HCT116 (cell line): Measurements from ENCODE around the gene CLTC. TPM values are rescaled to one million over a fixed set of nuclear protein-coding genes. Genes with fewer than 3 reads are reported as not detected.

ENCODE experiments used
- ATAC-seq: fragments of 200-7000 bp; cut with Tn5 transposase; 2 replicates; pipeline ENCODE4 v1.9.1; 2020; ENCODE audit warnings: mild to moderate bottlenecking, moderate library complexity
- BruUV-seq: library from RNA; stranded (reverse); fragments of 400-500 nt; replicated peaks from 2 replicates; lab custom pipeline; 2021; lab: Mats Ljungman, UMichigan
- CTCF ChIA-PET: fragments of 300-600 bp; sonication (Branson Sonifier 250); formaldehyde crosslinking; loops from one replicate; lab custom pipeline; 2021; ENCODE audit warnings: antibody characterized with exemption; lab: Charles Lee
- POLR2A ChIA-PET: fragments of 300-600, 350-600 bp; sonication (Branson Sonifier 250); formaldehyde crosslinking; loops from one replicate; lab custom pipeline; 2021; ENCODE audit warnings: antibody characterized with exemption; lab: Charles Lee
- RAD21 ChIA-PET, 2 experiments: fragments of 300-600 bp; sonication (Branson Sonifier 250); formaldehyde crosslinking; loops; one replicate each; lab custom pipeline; 2023; ENCODE audit warnings: low total read pairs in 2 of 2; ENCODE audit not compliant: uncharacterized antibody in 2 of 2, unreplicated experiment in 2 of 2, low non-redundant PET in 1 of 2; lab: Charles Lee
- DNase-seq: peaks from one replicate; pipeline ENCODE4 v3.0.0-alpha.2; 2010; ENCODE audit warnings: low read depth, low spot score
- H2AFZ ChIP-seq: fragments of 200-600 bp; shearing (Covaris generic), sonication (generic); 2 replicates; pipeline ENCODE4 v1.6.1; 2017; ENCODE audit warnings: low read depth, mixed run types, mixed read lengths, antibody characterized with exemption, low read length; ENCODE audit not compliant: poor library complexity, severe bottlenecking
- H3K27ac ChIP-seq: 2 replicates; pipeline ENCODE4 v1.5.1; 2012; ENCODE audit warnings: low read depth, low read length
- H3K27me3 ChIP-seq: fragments of 200-600 bp; sonication (generic); 2 replicates; pipeline ENCODE4 v1.6.1; 2016; ENCODE audit warnings: mixed run types, low read length, mixed read lengths; ENCODE audit not compliant: insufficient read depth
- H3K36me3 ChIP-seq, 2 experiments: fragments of 200-500 bp in 1 of 2; fragments of 200-600 bp in 1 of 2; sonication (Bioruptor generic) in 1 of 2; sonication (generic) in 1 of 2; 2 replicates each; pipeline versions ENCODE4 v1.5.1 to v1.6.1; 2014 to 2016; ENCODE audit warnings: low read length in 2 of 2, inconsistent platforms in 1 of 2, mixed read lengths in 1 of 2, mixed run types in 1 of 2; ENCODE audit not compliant: insufficient read depth in 2 of 2, control insufficient read depth in 1 of 2
- H3K4me1 ChIP-seq, 2 experiments: fragments of 200-600 bp in 1 of 2; sonication (generic) in 1 of 2; 2 replicates each; pipeline versions ENCODE4 v1.5.1 to v1.6.1; 2012 to 2017; ENCODE audit warnings: low read length in 2 of 2, inconsistent platforms in 1 of 2, mild to moderate bottlenecking in 1 of 2, mixed read lengths in 1 of 2, mixed run types in 1 of 2, moderate library complexity in 1 of 2; ENCODE audit not compliant: insufficient read depth in 2 of 2, control insufficient read depth in 1 of 2
- H3K4me2 ChIP-seq: fragments of 200-600 bp; sonication (generic); 2 replicates; pipeline ENCODE4 v1.6.1; 2017; ENCODE audit warnings: mixed run types, low read length, mixed read lengths
- H3K4me3 ChIP-seq, 2 experiments: fragments of 200-600 bp in 1 of 2; sonication (generic) in 1 of 2; replicated peaks in 1 of 2; 2 replicates each; pipeline ENCODE4 v1.5.1; 2011 to 2016; ENCODE audit warnings: low read length in 2 of 2, control low read depth in 1 of 2, low read depth in 1 of 2, mild to moderate bottlenecking in 1 of 2, mixed read lengths in 1 of 2, mixed run types in 1 of 2
- H3K79me2 ChIP-seq: fragments of 200-600 bp; sonication (generic); 2 replicates; pipeline ENCODE4 v1.6.1; 2017; ENCODE audit warnings: mild to moderate bottlenecking, mixed run types, low read length, moderate library complexity, mixed read lengths; ENCODE audit not compliant: insufficient read depth
- H3K9ac ChIP-seq: fragments of 200-600 bp; sonication (generic); 2 replicates; pipeline ENCODE4 v1.6.1; 2016; ENCODE audit warnings: low read length, mixed read lengths
- H3K9me2 ChIP-seq: fragments of 200-600 bp; sonication (generic), shearing (Covaris generic); 2 replicates; pipeline ENCODE4 v1.6.1; 2017; ENCODE audit warnings: mixed run types, mild to moderate bottlenecking, moderate library complexity; ENCODE audit not compliant: insufficient read depth
- H3K9me3 ChIP-seq, 2 experiments: fragments of 200-500 bp in 1 of 2; fragments of 200-600 bp in 1 of 2; sonication (Bioruptor generic) in 1 of 2; sonication (generic) in 1 of 2; 2 replicates each; pipeline ENCODE4 v1.6.1; 2014 to 2017; ENCODE audit warnings: low read length in 2 of 2, mixed read lengths in 2 of 2, inconsistent platforms in 1 of 2, low read depth in 1 of 2, mild to moderate bottlenecking in 1 of 2, mixed run types in 1 of 2, moderate library complexity in 1 of 2; ENCODE audit not compliant: control insufficient read depth in 1 of 2, insufficient read depth in 1 of 2
- H4K20me1 ChIP-seq: fragments of 200-600 bp; sonication (generic), shearing (Covaris generic); 2 replicates; pipeline ENCODE4 v1.6.1; 2017; ENCODE audit warnings: mixed run types, mild to moderate bottlenecking, moderate library complexity; ENCODE audit not compliant: insufficient read depth
- CBX3 ChIP-seq: IDR thresholded peaks from 2 replicates; pipeline ENCODE4 v1.6.1; 2012; ENCODE audit warnings: low read depth
- CTCF ChIP-seq, 3 experiments: fragments of 200-600 bp in 1 of 3; sonication (generic) in 1 of 3; IDR thresholded peaks in 2 of 3; conservative IDR thresholded peaks in 1 of 3; 2 replicates each; pipeline ENCODE4 v1.5.1; 2012 to 2017; ENCODE audit warnings: low read depth in 2 of 3, low read length in 2 of 3, antibody characterized with exemption in 1 of 3, borderline replicate concordance in 1 of 3, control low read depth in 1 of 3, mild to moderate bottlenecking in 1 of 3, mixed read lengths in 1 of 3, mixed run types in 1 of 3, moderate library complexity in 1 of 3; ENCODE audit not compliant: insufficient read depth in 1 of 3
- ELF1 ChIP-seq: IDR thresholded peaks from 2 replicates; pipeline ENCODE4 v1.6.1; 2012; ENCODE audit warnings: low read depth, borderline replicate concordance
- EZH2phosphoT487 ChIP-seq: fragments of 200-600 bp; IDR thresholded peaks from 2 replicates; pipeline ENCODE4 v1.6.1; 2018; ENCODE audit warnings: antibody characterized with exemption, borderline replicate concordance
- JUND ChIP-seq: IDR thresholded peaks from 2 replicates; pipeline ENCODE4 v1.6.1; 2012
- POLR2A ChIP-seq: IDR thresholded peaks from 2 replicates; pipeline ENCODE4 v1.7.0; 2011; ENCODE audit warnings: borderline replicate concordance; ENCODE audit not compliant: insufficient read depth, insufficient read length; ENCODE audit errors: extremely low read depth
- POLR2AphosphoS5 ChIP-seq: IDR thresholded peaks from 2 replicates; pipeline ENCODE4 v1.6.1; 2011; ENCODE audit warnings: mild to moderate bottlenecking, low read depth, low read length, moderate library complexity
- SP1 ChIP-seq: IDR thresholded peaks from 2 replicates; pipeline ENCODE4 v1.6.1; 2012; ENCODE audit warnings: low read depth
- SRF ChIP-seq: IDR thresholded peaks from 2 replicates; pipeline ENCODE4 v1.6.1; 2012; ENCODE audit warnings: low read depth
- TCF7L2 ChIP-seq: IDR thresholded peaks from 2 replicates; pipeline ENCODE4 v1.7.0; 2011; ENCODE audit warnings: borderline replicate concordance, inconsistent platforms; ENCODE audit not compliant: insufficient read depth, insufficient read length; ENCODE audit errors: extremely low read depth
- YY1 ChIP-seq: IDR thresholded peaks from 2 replicates; pipeline ENCODE4 v1.6.1; 2011; ENCODE audit warnings: low read length, low read depth, moderate library complexity, mild to moderate bottlenecking; ENCODE audit not compliant: insufficient replicate concordance; ENCODE audit errors: extremely low read depth
- ZBTB33 ChIP-seq: IDR thresholded peaks from 2 replicates; pipeline ENCODE4 v1.6.1; 2011; ENCODE audit warnings: mild to moderate bottlenecking, low read length, moderate library complexity; ENCODE audit not compliant: insufficient replicate concordance; ENCODE audit errors: extremely low read depth
- ZFX ChIP-seq: fragments of 450-650 bp; IDR thresholded peaks from 2 replicates; pipeline ENCODE4 v1.6.1; 2017
- ZNF274 ChIP-seq: fragments of 200-500 bp; sonication (Bioruptor generic); IDR thresholded peaks from 2 replicates; pipeline ENCODE4 v1.6.1; 2014; ENCODE audit warnings: mild to moderate bottlenecking, low read depth, low read length, inconsistent platforms
- intact Hi-C: fragments of 100-400 bp; cut with micrococcal nuclease; formaldehyde crosslinking; loops from 2 replicates; pipeline ENCODE4 v1.10.0; 2022
- total RNA-seq: library from RNA; stranded (reverse); gene quantifications from one replicate; pipeline ENCODE4 v1.2.1, GENCODE V29; 2021; ENCODE audit not compliant: unreplicated experiment
- TF ChIP-seq, protein P1 (sequence below): IDR thresholded peaks from 2 replicates; pipeline ENCODE4 v1.6.1; 2012

CLTC gene
- total RNA-seq, 1 experiment from 2014 or later, result 351 TPM

DNA sequence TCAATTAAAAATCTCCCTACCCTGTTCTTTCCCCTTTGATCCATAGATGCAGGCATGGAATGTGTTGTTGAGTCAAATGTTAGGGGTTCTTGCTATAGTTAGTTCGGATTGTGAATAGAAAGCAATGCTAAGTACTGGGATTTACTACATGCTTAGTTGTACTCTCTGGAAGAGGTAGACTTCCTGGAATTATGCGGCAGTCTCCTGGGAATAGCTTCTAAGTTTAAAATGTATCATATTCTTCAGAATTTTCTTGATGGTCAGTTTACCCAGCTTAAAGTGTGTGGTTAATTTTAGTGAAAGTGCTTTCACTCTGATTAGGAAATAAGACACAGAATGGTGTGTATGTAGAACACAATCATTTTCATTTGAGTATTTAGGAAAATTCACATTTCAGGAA is 3.5 kb downstream of the CLTC start:
- no peak overlapping the region for H3K4me3 ChIP-seq
- POLR2A ChIA-PET, result no interaction called here
- H3K27me3 ChIP-seq, result no peaks in the 10 kb centered on the region
- H3K9ac ChIP-seq, result no peak overlapping the region
- no peak for ATAC-seq
- intact Hi-C loops, result no loop called here
- peaks cover 96% of the 10 kb centered on the region for H3K79me2 ChIP-seq
- no TSS peak for BruUV-seq
- H3K4me1 ChIP-seq, result peaks cover 9 to 20% of the 10 kb centered on the region in 2 experiments
- peaks cover 62% of the 10 kb centered on the region; the same call in 1 of the 2 replicates for H4K20me1 ChIP-seq
- H3K9me2 ChIP-seq, result no peaks in the 10 kb centered on the region
- DNase-seq, result no peak
- no peak overlapping the region for H2AFZ ChIP-seq
- no peak overlapping the region for H3K27ac ChIP-seq
- H3K4me2 ChIP-seq, result no peak overlapping the region
- no peaks in the 10 kb centered on the region for H3K9me3 ChIP-seq
- CTCF ChIA-PET, result no interaction called here
- RAD21 ChIA-PET, result interaction anchor here in 1 of 2 experiments (0.6 kb wide), 1 partner anchor 39 kb away, joined by 4 read pairs; no protein-coding TSS in a partner anchor
- H3K36me3 ChIP-seq, result peaks cover 8 to 15% of the 10 kb centered on the region in 2 experiments; a peak in 2 of 4 replicates
- no peak for TF ChIP-seq ZNF274

- intact Hi-C loops, result no loop called here
- POLR2A ChIA-PET, result no interaction called here
- no peak for ATAC-seq
Observed at GRCh38 chr17:59626756-59627155, 7.1 kb downstream of the CLTC start.

More at GRCh38 chr17:59626756-59627155, 7.1 kb downstream of the CLTC start:
- no peak for DNase-seq
- Histone ChIP-seq H3K4me1 (peaks cover under 1 to 4% of the 10 kb centered on the region in 2 experiments; a peak in 1 of 4 replicates), H3K9ac (no peak overlapping the region), H3K9me2 (no peaks in the 10 kb centered on the region), H3K4me3 (no peak overlapping the region), H3K9me3 (no peaks in the 10 kb centered on the region), H3K79me2 (peaks cover 100% of the 10 kb centered on the region), H2AFZ (no peak overlapping the region), H3K27ac (no peak overlapping the region), H3K36me3 (peaks cover 5 to 22% of the 10 kb centered on the region in 2 experiments; a peak in 2 of 4 replicates), H4K20me1 (peaks cover 72% of the 10 kb centered on the region; the same call in 1 of the 2 replicates), H3K27me3 (no peaks in the 10 kb centered on the region), H3K4me2 (no peak overlapping the region)
- no TSS peak for BruUV-seq
- RAD21 ChIA-PET, result no interaction called here
- CTCF ChIA-PET, result no interaction called here
- no peak for TF ChIP-seq ZBTB33
- no peak for TF ChIP-seq CBX3
- TF ChIP-seq TCF7L2, result no peak
- TF ChIP-seq POLR2AphosphoS5, result no peak
- TF ChIP-seq ZNF274, result no peak
- no peak for TF ChIP-seq ZFX
- TF ChIP-seq, protein P1, sequence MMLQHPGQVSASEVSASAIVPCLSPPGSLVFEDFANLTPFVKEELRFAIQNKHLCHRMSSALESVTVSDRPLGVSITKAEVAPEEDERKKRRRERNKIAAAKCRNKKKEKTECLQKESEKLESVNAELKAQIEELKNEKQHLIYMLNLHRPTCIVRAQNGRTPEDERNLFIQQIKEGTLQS, result no peak
- no peak for TF ChIP-seq SRF
- TF ChIP-seq SP1, result no peak
- no peak for TF ChIP-seq YY1
- no peak for TF ChIP-seq ELF1
- no peak for TF ChIP-seq EZH2phosphoT487
- TF ChIP-seq CTCF (IDR thresholded peaks at IDR 0.05 in 2 of 3, conservative IDR thresholded peaks at IDR 0.05 in 1 of 3; ENCODE audit: borderline replicate concordance in 1 of 3, insufficient read depth in 1 of 3, low read depth in 2 of 3, low read length in 2 of 3), result no peak
- no peak for TF ChIP-seq JUND
- no peak for TF ChIP-seq POLR2A
